Ascending aorta (tissue), 2 donors: ENCODE results near the gene MARCHF5. TPM values are rescaled to one million over a fixed set of nuclear protein-coding genes. Genes with fewer than 3 reads are reported as not detected.

Experiments
- DNase-seq, 2 donors: peaks; one replicate each; pipeline ENCODE4 v3.0.0-alpha.2; 2019; ENCODE audit warnings: low spot score in 2 of 2
- H3K27ac ChIP-seq, 2 donors: fragments of 200-600 bp; sonication (generic); one replicate each; pipeline ENCODE4 v1.5.1; 2016 to 2017; ENCODE audit warnings: mild to moderate bottlenecking in 1 of 2
- H3K27me3 ChIP-seq: fragments of 200-600 bp; sonication (generic); one replicate; pipeline ENCODE4 v1.5.1; 2017
- H3K36me3 ChIP-seq, 2 donors: fragments of 200-600 bp; sonication (generic); one replicate each; pipeline ENCODE4 v1.5.1; 2016
- H3K4me1 ChIP-seq, 2 donors: fragments of 200-600 bp; sonication (generic); one replicate each; pipeline ENCODE4 v1.5.1; 2016 to 2017; ENCODE audit warnings: mild to moderate bottlenecking in 1 of 2
- H3K4me3 ChIP-seq, 2 donors: fragments of 200-600 bp; sonication (generic); one replicate each; pipeline ENCODE4 v1.5.1; 2016 to 2017; ENCODE audit warnings: mild to moderate bottlenecking in 1 of 2
- H3K9me3 ChIP-seq, 2 donors: fragments of 200-600 bp; sonication (generic); one replicate each; pipeline ENCODE4 v1.5.1; 2016
- intact Hi-C: fragments of 100-400 bp; cut with DNase I; formaldehyde crosslinking; loops from one replicate; pipeline ENCODE4 v1.15.1; 2023
- total RNA-seq: library from RNA; depleted of rRNA; stranded (reverse); fragments of >200 nt; gene quantifications from one replicate; pipeline ENCODE4 v1.1.0, GENCODE V29; 2016
- TF ChIP-seq, protein P1 (sequence below), 3 experiments: fragments of 200-600 bp in 2 of 3; fragments of 450-650 bp in 1 of 3; sonication (generic) in 2 of 3; IDR thresholded peaks; one replicate each; pipeline ENCODE4 v1.5.1; 2016 to 2019; ENCODE audit warnings: antibody characterized with exemption in 3 of 3, mild to moderate bottlenecking in 1 of 3, moderate library complexity in 1 of 3

Gene MARCHF5
- total RNA-seq, 1 donor from 2014 or later: 5.5 TPM

GRCh38 chr10:92356041-92356440 lies 65.1 kb downstream of the MARCHF5 start:
- H3K4me1 ChIP-seq: no peaks in the 10 kb centered on the region
- no peak overlapping the region for H3K27ac ChIP-seq
- no peak overlapping the region for H3K4me3 ChIP-seq
- intact Hi-C loops: no loop called here
- TF ChIP-seq, protein P1, sequence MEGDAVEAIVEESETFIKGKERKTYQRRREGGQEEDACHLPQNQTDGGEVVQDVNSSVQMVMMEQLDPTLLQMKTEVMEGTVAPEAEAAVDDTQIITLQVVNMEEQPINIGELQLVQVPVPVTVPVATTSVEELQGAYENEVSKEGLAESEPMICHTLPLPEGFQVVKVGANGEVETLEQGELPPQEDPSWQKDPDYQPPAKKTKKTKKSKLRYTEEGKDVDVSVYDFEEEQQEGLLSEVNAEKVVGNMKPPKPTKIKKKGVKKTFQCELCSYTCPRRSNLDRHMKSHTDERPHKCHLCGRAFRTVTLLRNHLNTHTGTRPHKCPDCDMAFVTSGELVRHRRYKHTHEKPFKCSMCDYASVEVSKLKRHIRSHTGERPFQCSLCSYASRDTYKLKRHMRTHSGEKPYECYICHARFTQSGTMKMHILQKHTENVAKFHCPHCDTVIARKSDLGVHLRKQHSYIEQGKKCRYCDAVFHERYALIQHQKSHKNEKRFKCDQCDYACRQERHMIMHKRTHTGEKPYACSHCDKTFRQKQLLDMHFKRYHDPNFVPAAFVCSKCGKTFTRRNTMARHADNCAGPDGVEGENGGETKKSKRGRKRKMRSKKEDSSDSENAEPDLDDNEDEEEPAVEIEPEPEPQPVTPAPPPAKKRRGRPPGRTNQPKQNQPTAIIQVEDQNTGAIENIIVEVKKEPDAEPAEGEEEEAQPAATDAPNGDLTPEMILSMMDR (IDR thresholded peaks at IDR 0.05): no peak
- no peaks in the 10 kb centered on the region for H3K9me3 ChIP-seq
- no peaks in the 10 kb centered on the region for H3K27me3 ChIP-seq
- DNase-seq: no peak
- no peaks in the 10 kb centered on the region for H3K36me3 ChIP-seq

- no peak overlapping the region for H3K27ac ChIP-seq
- no peak overlapping the region for H3K4me3 ChIP-seq
- H3K27me3 ChIP-seq: no peaks in the 10 kb centered on the region
- TF ChIP-seq, protein P1 (IDR thresholded peaks at IDR 0.05): no peak
- H3K36me3 ChIP-seq: no peaks in the 10 kb centered on the region
- no peak for DNase-seq
- no peaks in the 10 kb centered on the region for H3K9me3 ChIP-seq
- intact Hi-C loops: no loop called here
- no peaks in the 10 kb centered on the region for H3K4me1 ChIP-seq
These were observed 72.5 kb downstream of the MARCHF5 start for GRCh38 chr10:92363498-92363897.

DNA sequence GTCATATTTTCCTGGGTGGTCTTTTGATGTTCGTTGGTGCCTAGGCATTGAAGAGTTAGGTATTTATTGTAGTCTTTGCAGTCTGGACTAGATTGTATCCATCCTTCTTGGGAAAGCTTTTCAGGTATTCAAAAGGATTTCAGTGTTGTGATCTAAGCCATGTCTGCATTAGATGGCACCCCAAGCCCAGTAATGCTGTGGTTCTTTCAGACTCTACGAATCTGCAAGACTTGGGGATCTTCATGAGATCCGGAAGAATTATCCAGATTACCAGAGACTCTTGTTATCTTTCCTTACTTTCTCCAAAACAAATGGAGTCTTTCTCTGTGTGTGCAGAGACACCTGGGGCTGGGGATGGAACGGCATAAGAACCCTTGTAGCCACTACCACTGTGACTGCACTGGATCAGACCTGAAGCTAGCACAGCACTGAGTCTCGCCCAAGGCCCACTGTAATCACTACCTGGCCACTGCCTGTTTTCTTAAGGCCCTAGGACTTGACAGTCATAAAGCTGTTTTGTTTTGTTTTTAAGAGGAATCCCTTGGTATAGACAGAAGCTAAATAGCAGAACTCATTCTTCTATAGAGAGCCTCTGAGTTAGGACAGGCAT lies 75.5 kb downstream of the MARCHF5 start:
- Histone ChIP-seq H3K9me3 (no peaks in the 10 kb centered on the region), H3K27ac (no peak overlapping the region), H3K4me1 (no peaks in the 10 kb centered on the region), H3K4me3 (no peak overlapping the region), H3K27me3 (no peaks in the 10 kb centered on the region), H3K36me3 (no peaks in the 10 kb centered on the region)
- TF ChIP-seq, protein P1 (IDR thresholded peaks at IDR 0.05): no peak
- intact Hi-C loops: no loop called here
- DNase-seq: no peak

DNA sequence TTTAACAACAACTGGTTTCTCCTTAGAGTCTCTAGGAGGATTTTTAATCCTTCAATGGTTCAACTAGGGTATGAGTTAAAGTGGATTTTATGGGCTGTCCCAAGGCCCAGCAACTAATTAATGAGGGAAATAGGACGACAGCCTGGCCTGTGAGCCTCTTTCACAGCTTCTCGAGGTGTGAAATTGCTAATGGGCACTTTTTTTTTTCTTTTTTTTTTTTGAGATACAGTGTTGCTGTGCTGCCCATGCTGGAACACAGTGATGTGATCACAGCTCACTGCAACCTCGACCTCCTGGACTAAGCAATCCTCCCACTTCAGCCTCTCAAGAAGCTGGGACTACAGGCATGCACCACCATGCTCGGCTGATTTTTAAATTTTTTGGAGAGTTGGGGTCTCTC lies 87.0 kb downstream of the MARCHF5 start:
- no peak overlapping the region for H3K27ac ChIP-seq

DNA sequence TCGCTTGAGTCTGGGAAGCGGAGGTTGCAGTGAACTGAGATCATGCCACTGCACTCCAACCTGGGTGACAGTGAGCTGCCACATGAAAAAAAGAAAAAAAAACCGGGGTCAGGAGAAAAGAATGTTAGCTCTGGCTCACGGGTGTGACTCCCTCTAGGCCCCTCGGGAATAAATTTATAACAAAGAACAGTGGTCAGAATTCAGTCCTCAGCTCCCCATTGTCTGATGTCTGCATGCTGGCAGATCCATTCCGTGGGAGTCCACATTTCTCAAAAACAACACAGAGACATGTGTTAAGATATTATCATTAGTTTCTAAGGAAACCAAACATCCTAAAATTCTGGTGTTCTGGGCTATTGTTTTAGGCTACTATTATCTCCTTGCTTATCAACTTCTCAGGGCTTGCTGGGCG lies 90.6 kb downstream of the MARCHF5 start:
- TF ChIP-seq, protein P1 (IDR thresholded peaks at IDR 0.05): no peak
- no peaks in the 10 kb centered on the region for H3K27me3 ChIP-seq
- no peaks in the 10 kb centered on the region for H3K36me3 ChIP-seq
- no peaks in the 10 kb centered on the region for H3K9me3 ChIP-seq
- no peak overlapping the region for H3K27ac ChIP-seq
- intact Hi-C loops: no loop called here
- H3K4me1 ChIP-seq: no peaks in the 10 kb centered on the region
- H3K4me3 ChIP-seq: no peak overlapping the region
- DNase-seq: no peak

More for the DNA sequence above, 87.0 kb downstream of the MARCHF5 start:
- intact Hi-C loops: no loop called here
- Histone ChIP-seq H3K27me3 (no peaks in the 10 kb centered on the region), H3K9me3 (no peaks in the 10 kb centered on the region), H3K4me1 (no peaks in the 10 kb centered on the region), H3K4me3 (no peak overlapping the region), H3K36me3 (no peaks in the 10 kb centered on the region)
- TF ChIP-seq, protein P1 (IDR thresholded peaks at IDR 0.05): no peak
- DNase-seq: no peak

GRCh38 chr10:92382631-92383030 lies 91.7 kb downstream of the MARCHF5 start:
- DNase-seq: no peak
- H3K4me3 ChIP-seq: no peak overlapping the region
- H3K36me3 ChIP-seq: no peaks in the 10 kb centered on the region
- intact Hi-C loops: no loop called here
- H3K27ac ChIP-seq: no peak overlapping the region
- H3K9me3 ChIP-seq: no peaks in the 10 kb centered on the region
- H3K27me3 ChIP-seq: no peaks in the 10 kb centered on the region
- no peaks in the 10 kb centered on the region for H3K4me1 ChIP-seq
- TF ChIP-seq, protein P1 (IDR thresholded peaks at IDR 0.05): no peak
